NCI-H146 treated with DMSO at 0.1 percent for 48 hours (cell line): ENCODE data around the gene KRT84.

Experiments used
- DNase-seq: peaks from one replicate; lab custom pipeline; 2025; ENCODE audit not compliant: unreplicated experiment; lab: John Stamatoyannopoulos, UW

The KRT84 gene

GRCh38 chr12:52385226-52385702 lies at the start of gene KRT84:
KRT84 (minus strand) TSS chr12:52385652; CDS start chr12:52385585, 67 bp downstream.
- no peak for DNase-seq

- no peak for DNase-seq
Observed at GRCh38 chr12:52434760-52435530, 49.5 kb upstream of the KRT84 start.

GRCh38 chr12:52434081-52434733 lies 48.8 kb upstream of the KRT84 start, which contains the start of gene KRT75:
KRT75 (minus strand) TSS chr12:52434371; CDS start chr12:52434304, 67 bp downstream.
- DNase-seq = no peak

- no peak for DNase-seq
Observed at GRCh38 chr12:52433501-52434080, 48.1 kb upstream of the KRT84 start.

GRCh38 chr12:52432559-52433207 lies 47.2 kb upstream of the KRT84 start:
- no peak for DNase-seq

GRCh38 chr12:52428121-52428520 lies 42.7 kb upstream of the KRT84 start:
- no peak for DNase-seq

GRCh38 chr12:52427083-52427482 lies 41.6 kb upstream of the KRT84 start:
- no peak for DNase-seq

- no peak for DNase-seq
Observed at GRCh38 chr12:52426034-52426433, 40.6 kb upstream of the KRT84 start.

- DNase-seq = no peak
Observed at GRCh38 chr12:52425466-52425865, 40.0 kb upstream of the KRT84 start.

- DNase-seq = peak; percentile 21
Observed at GRCh38 chr12:52423661-52424500, 38.4 kb upstream of the KRT84 start.

- DNase-seq = no peak
Observed at GRCh38 chr12:52423035-52423434, 37.6 kb upstream of the KRT84 start.

- DNase-seq = no peak
Observed at GRCh38 chr12:52419656-52420055, 34.2 kb upstream of the KRT84 start.

- DNase-seq = no peak
Observed at GRCh38 chr12:52418576-52419110, 33.2 kb upstream of the KRT84 start.

GRCh38 chr12:52417740-52418139 lies 32.3 kb upstream of the KRT84 start:
- DNase-seq = no peak

GRCh38 chr12:52416795-52417194 lies 31.3 kb upstream of the KRT84 start:
- DNase-seq = no peak

GRCh38 chr12:52415870-52416750 lies 30.7 kb upstream of the KRT84 start:
- DNase-seq = no peak

- DNase-seq = no peak
Observed at GRCh38 chr12:52414936-52415335, 29.5 kb upstream of the KRT84 start.

- no peak for DNase-seq
Observed at GRCh38 chr12:52413782-52414345, 28.4 kb upstream of the KRT84 start.

- DNase-seq = no peak
Observed at GRCh38 chr12:52413202-52413601, 27.8 kb upstream of the KRT84 start.
